Esophagus (tissue), 2 donors: ENCODE measurements around the gene PYGL. TPM values are rescaled to one million over a fixed set of nuclear protein-coding genes. Genes with fewer than 3 reads are reported as not detected.

ENCODE experiments used
- H3K27ac ChIP-seq, 2 donors: one replicate each; pipeline ENCODE4 v1.5.1; 2013; ENCODE audit warnings: low read depth in 2 of 2, mild to moderate bottlenecking in 2 of 2, inconsistent platforms in 1 of 2, low read length in 1 of 2, moderate library complexity in 1 of 2
- H3K27me3 ChIP-seq, 2 donors: one replicate each; pipeline ENCODE4 v1.6.1; 2013; ENCODE audit warnings: low read length in 2 of 2, control low read depth in 1 of 2, mild to moderate bottlenecking in 1 of 2; ENCODE audit not compliant: insufficient read depth in 2 of 2, control insufficient read depth in 1 of 2
- H3K36me3 ChIP-seq, 2 donors: one replicate each; pipeline ENCODE4 v1.6.1; 2013; ENCODE audit warnings: low read length in 1 of 2; ENCODE audit not compliant: control insufficient read depth in 2 of 2, insufficient read depth in 2 of 2
- H3K4me1 ChIP-seq, 2 donors: one replicate each; pipeline ENCODE4 v1.6.1; 2013; ENCODE audit warnings: low read length in 1 of 2; ENCODE audit not compliant: control insufficient read depth in 2 of 2, insufficient read depth in 2 of 2
- H3K4me3 ChIP-seq, 2 donors: one replicate each; pipeline ENCODE4 v1.5.1; 2013; ENCODE audit warnings: low read length in 2 of 2, mild to moderate bottlenecking in 2 of 2, low read depth in 1 of 2, moderate library complexity in 1 of 2
- H3K9me3 ChIP-seq, 2 donors: one replicate each; pipeline ENCODE4 v1.6.1; 2013; ENCODE audit warnings: mild to moderate bottlenecking in 2 of 2, low read depth in 1 of 2, low read length in 1 of 2, moderate library complexity in 1 of 2; ENCODE audit not compliant: control insufficient read depth in 2 of 2, insufficient read depth in 1 of 2
- WGBS, 2 donors: extraction: QIAGEN DNeasy Blood & Tissue Kit; methylation state at CpG; one replicate each; pipeline ENCODE4 v1.1.7; 2013; 5-methylcytosine and 5-hydroxymethylcytosine counted together
- polyA plus RNA-seq, 2 donors: library from polyadenylated mRNA; stranded (reverse); fragments of 200-250 nt; gene quantifications; one replicate each; pipeline ENCODE4 v1.2.3, GENCODE V29; 2013
- donor health status: healthy with polysubstance abuse.
- donor health status: Bipolar disorder and iron deficiency.

Gene PYGL
- polyA plus RNA-seq, 2 donors = 35.5 to 69.0 TPM

DNA sequence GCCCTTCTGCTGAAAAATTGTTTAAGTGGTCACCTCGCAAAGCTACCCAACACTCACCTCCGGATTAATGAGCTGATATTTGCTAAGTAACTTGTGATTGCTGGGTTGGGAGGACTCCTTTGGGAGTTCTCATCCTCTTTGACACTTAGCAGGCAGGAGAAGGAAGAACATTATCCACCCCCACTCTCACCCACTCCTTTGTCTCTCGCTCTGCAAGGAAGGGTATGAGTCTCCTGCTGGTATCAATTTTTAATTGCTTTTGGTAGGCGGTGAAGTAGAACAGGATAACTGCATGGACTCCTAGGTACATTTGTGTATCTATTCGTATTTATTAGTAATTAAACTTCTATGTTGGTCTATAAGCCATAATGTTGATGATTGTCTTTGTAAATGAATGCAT lies 79.3 kb downstream of the PYGL start:
- 84 to 92% methylated on average over 5 of the region's 5 CpGs for WGBS, 2 donors
- H3K9me3 ChIP-seq = no peaks in the 10 kb centered on the region
- no peaks in the 10 kb centered on the region for H3K27me3 ChIP-seq

DNA sequence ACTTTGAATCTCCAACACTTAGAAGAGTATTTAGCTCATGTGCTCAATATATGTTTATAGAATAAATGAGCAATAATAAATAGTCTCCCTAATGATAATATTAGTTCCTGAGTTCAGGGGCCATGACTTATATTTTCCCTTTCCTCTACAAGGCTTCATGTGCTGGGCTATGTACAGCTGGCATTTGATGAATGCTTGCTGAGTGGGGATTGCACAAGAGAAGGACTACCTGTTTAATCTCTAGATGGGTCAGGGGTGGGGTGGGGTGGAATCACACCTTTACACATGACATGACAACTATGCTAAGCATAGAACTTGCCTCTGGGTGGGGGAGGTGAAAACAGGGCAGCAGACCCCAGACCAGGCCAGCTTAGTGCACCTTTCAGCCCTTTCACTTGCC lies 80.0 kb downstream of the PYGL start:
- Histone ChIP-seq H3K4me3 (no peak overlapping the region), H3K27me3 (no peaks in the 10 kb centered on the region), H3K9me3 (no peaks in the 10 kb centered on the region), H3K4me1 (peaks cover 0 to 4% of the 10 kb centered on the region in 2 donors), H3K36me3 (no peaks in the 10 kb centered on the region), H3K27ac (no peak overlapping the region)

More for the DNA sequence above, 79.3 kb downstream of the PYGL start:
- Histone ChIP-seq H3K36me3 (no peaks in the 10 kb centered on the region), H3K4me3 (no peak overlapping the region), H3K27ac (no peak overlapping the region), H3K4me1 (no peaks in the 10 kb centered on the region)

DNA sequence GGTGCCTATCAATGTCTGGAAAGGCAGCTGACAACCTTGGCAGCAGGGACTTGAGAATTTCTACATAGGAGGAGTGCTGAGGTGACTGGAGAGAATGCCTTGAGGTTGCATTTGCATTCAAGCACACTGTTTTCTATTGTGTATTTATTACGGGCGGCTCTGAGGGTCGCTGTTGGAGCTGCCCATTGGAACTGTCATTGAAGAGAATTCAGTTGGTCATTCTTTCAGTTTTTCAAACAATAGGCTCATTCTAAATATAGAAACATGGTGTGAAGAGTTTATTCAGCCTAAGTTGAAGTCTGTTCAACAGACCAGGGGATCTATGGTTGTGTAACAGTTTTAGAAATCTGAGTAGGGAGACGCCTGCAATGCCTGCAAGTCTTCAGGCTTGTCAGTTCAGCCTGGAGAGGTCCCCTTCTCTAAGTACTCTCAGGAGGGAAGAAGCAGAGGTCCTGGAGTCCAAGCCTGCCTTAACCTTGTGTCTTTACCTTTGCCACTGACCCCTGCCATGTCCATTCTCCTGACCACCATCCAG lies 82.2 kb downstream of the PYGL start:
- WGBS, 2 donors = 78% methylated on average over 4 of the region's 4 CpGs
- H3K4me3 ChIP-seq = no peak overlapping the region
- H3K4me1 ChIP-seq = peaks cover 0 to 4% of the 10 kb centered on the region in 2 donors
- H3K36me3 ChIP-seq = no peaks in the 10 kb centered on the region
- H3K9me3 ChIP-seq = no peaks in the 10 kb centered on the region
- H3K27ac ChIP-seq = no peak overlapping the region
- H3K27me3 ChIP-seq = no peaks in the 10 kb centered on the region

DNA sequence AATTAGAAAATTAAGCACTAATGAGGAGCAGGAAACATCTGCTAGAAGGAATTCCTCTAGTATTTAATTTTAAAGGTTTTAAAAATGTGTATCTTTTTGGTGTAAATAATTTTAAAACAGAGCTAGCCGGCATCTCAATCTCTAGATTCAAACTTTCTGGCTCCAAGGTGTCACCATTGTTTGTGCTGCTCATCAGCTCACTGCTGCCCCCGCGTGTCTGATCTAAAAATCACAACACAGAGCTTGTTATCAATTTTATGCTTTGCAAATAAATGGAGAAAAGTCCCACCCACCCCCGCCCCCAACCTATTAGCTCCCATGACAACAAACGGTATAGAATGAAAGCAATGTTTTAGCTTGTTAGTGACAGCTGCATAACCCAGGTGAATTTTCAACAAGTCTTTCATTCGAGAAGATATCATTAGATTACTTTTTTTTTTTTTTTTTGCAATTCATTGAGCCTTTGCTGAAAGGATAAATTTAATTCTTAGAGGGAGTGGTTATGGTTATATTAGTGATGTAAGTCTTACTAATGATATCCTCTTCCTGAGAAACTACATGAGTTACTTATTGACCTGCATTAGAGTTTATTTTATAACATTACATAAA lies 83.7 kb downstream of the PYGL start:
- Histone ChIP-seq H3K27ac (no peak overlapping the region), H3K4me1 (peaks cover 2 to 4% of the 10 kb centered on the region in 2 donors), H3K4me3 (peak overlapping the region in 1 of 2 donors; percentile 57), H3K36me3 (no peaks in the 10 kb centered on the region), H3K9me3 (no peaks in the 10 kb centered on the region), H3K27me3 (no peaks in the 10 kb centered on the region)
- WGBS, 2 donors = 1 to 3% methylated on average over 6 of the region's 6 CpGs

DNA sequence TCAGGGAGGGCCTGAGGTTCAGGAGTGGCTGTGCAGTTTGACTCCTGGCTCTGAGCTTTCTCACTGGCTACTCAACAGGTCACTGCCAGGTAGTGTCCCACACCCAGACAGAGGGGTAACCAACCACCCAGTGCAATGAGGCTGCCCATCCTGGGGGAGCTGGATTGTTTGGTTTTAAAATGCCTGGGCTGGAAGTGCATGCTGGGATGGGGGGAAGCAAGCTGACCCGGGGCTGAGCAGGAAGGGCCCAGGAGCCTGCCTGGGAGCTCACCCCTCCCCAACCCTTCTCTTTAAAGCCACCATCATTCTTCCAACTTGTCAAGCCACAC lies 85.0 kb downstream of the PYGL start:
- peak overlapping the region; percentile 31 to 57 for H3K4me3 ChIP-seq
- H3K9me3 ChIP-seq = no peaks in the 10 kb centered on the region
- H3K4me1 ChIP-seq = peaks cover 2 to 4% of the 10 kb centered on the region in 2 donors
- peak overlapping the region in 1 of 2 donors; percentile 54 for H3K27ac ChIP-seq
- WGBS, 2 donors = 0 to 16% methylated on average over 1 of the region's 1 CpG
- no peaks in the 10 kb centered on the region for H3K27me3 ChIP-seq
- no peaks in the 10 kb centered on the region for H3K36me3 ChIP-seq

DNA sequence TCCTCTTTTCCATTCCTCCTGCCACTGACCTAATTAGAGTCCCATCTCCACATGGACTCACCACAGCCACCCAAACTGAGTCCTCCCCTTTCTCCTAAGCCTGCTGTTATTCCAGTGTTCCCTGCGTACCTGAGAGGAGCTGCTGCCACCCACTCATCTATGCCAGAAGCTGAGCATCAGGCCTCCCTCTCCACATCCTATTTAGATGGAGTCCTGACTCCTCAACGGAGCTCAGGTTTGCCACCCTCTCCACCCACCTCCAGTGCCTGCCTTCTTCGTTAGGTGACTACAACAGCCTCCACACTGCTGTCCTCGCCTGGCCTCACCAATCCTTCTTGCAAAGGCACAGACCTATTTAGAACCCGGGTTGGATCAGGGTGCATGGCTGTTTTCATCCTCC lies 87.6 kb downstream of the PYGL start:
- H3K36me3 ChIP-seq = no peaks in the 10 kb centered on the region
- H3K4me1 ChIP-seq = peaks cover 2 to 4% of the 10 kb centered on the region in 2 donors
- H3K27ac ChIP-seq = no peak overlapping the region
- 81% methylated on average over 5 of the region's 5 CpGs for WGBS, 2 donors
- H3K9me3 ChIP-seq = no peaks in the 10 kb centered on the region
- no peak overlapping the region for H3K4me3 ChIP-seq
- no peaks in the 10 kb centered on the region for H3K27me3 ChIP-seq

DNA sequence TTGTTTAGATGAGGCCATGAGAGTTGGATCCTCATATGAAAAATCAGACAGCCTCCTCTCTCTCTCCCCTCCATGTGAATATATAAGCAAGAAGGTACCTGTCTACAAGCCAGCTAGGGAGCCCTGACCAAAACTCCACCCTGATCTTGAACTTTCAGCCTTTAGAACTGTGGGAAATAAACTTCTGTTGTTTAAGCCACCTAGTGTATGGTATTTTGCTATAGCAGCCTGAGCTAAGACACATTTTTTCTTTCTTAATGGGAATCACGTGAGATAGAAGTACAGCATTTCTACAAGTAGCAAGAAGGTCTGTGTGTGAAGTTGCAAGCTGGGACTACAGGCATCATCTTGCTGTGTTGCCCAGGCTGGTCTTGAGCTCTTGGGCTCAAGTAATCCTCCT lies 88.7 kb downstream of the PYGL start:
- 64 to 70% methylated on average over 1 of the region's 1 CpG for WGBS, 2 donors
- Histone ChIP-seq H3K4me1 (peaks cover 2 to 4% of the 10 kb centered on the region in 2 donors), H3K27me3 (no peaks in the 10 kb centered on the region), H3K4me3 (no peak overlapping the region), H3K9me3 (no peaks in the 10 kb centered on the region), H3K27ac (no peak overlapping the region), H3K36me3 (no peaks in the 10 kb centered on the region)

Other genes with a start within 250 kb of the PYGL start
- gene NIN, start 113.3 kb downstream of the PYGL start, polyA plus RNA-seq = 1 to 10 TPM; 6.2 to 6.8 TPM
- gene ABHD12B, start 72.4 kb downstream of the PYGL start, polyA plus RNA-seq = under 1 TPM; 0.36 to 0.45 TPM
- under 1 TPM; 0.06 to 0.11 TPM for gene TRIM9, start 150.6 kb upstream of the PYGL start, polyA plus RNA-seq